Activated CD4-positive, alpha-beta T cell treated with anti-CD3 and anti-CD28 coated beads, Interleukin-10, Interleukin-2, amounts not matched to agents 100 ng/mL and 50 ng/mL, durations not matched to agents 16 hours and 8 hours (primary cell): ENCODE results near the gene CADM2.
"Not testable (repeated sequence)": the region's sequence is repeated elsewhere in the genome, so short reads cannot be mapped to it uniquely, and the experiment has no call there.

Experiments
- DNase-seq: peaks from one replicate; pipeline ENCODE4 v3.0.0-alpha.2; 2020

Gene CADM2

DNA sequence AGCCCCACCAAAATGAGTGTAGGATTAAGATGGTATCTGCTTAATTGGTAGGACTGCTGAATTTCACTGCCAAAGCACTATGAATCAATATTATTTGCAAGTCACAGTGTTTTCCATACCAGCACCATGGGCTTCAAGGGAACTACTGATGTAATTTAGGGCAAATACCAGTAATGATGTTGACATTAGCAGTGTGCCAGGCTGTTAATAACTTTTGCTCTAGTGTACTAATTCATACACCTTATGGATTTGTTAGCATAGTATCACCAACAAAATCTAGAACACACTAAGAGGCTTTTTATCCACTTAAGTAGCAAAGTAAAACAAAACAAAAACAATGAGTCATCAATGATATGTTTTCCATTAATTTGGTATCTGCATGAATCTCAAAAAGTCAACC is 888.2 kb downstream of the CADM2 start:
- no peak for DNase-seq

GRCh38 chr3:85851071-85851470 is 892.3 kb downstream of the CADM2 start:
- no peak for DNase-seq

- DNase-seq, result no peak
Observed at GRCh38 chr3:85853805-85854204, 895.0 kb downstream of the CADM2 start.

- DNase-seq, result no peak
Observed at GRCh38 chr3:85862893-85863455, 904.2 kb downstream of the CADM2 start.

DNA sequence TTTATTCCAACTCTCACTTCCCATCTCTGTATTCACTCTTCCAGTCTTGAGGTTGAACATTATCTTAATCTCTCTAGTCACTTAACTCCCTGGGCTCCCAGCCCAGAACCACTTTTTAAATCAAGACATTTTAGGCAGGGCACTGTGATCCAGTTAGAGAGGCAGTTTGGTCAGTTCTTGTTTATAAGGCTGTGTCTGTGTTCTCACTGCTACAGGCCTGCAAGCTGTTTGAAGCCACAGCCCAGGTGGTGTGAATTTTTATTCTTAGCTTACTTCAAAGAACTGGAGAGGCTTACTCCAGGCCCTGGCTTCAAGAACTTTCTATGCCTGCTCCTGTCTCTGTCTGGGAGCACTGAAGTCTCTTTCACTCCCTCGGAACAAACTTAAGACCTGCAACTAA is 906.1 kb downstream of the CADM2 start:
- no peak for DNase-seq

DNA sequence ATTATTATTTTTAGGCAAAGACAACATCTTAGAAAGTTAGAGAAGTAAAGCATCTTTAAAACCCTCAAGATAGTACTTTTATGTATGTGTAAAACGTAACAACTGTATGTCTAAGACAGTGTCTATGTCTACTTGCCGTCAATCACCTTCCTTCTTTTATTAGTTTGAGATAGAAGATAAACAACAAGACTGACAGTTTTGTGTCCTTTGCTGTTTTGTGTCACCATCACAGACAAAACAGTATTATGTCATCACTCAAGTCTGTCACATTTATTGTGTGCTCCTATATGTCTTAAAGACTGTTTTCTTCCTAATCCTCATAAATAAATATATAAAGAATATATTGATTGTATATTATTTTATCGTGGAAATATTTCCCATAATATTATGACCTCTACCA is 908.3 kb downstream of the CADM2 start:
- no peak for DNase-seq

GRCh38 chr3:85875589-85875988 is 916.8 kb downstream of the CADM2 start:
- no peak for DNase-seq

DNA sequence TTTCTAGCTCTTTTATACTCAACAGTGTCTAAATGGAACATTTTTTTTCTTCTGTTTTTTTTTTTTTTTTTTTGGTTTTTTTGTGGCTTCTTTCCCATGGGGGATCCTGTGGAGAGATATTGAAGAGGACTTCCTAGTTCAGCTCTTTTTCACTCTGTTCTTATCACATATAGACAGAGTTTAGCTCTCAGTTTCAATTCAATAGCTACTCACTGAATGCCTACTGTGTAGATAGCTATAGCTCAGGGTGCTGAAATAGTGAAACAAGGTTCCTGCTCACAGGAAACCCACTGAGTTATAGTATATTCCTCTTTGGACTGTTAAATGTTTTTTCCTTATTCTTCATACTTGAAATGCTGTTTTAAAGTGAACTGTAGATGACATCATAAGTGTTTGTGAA is 918.8 kb downstream of the CADM2 start:
- DNase-seq, result no peak

- DNase-seq, result no peak
Observed at GRCh38 chr3:85881833-85882393, 923.1 kb downstream of the CADM2 start.

GRCh38 chr3:85890043-85890555 is 931.3 kb downstream of the CADM2 start:
- DNase-seq, result no peak

DNA sequence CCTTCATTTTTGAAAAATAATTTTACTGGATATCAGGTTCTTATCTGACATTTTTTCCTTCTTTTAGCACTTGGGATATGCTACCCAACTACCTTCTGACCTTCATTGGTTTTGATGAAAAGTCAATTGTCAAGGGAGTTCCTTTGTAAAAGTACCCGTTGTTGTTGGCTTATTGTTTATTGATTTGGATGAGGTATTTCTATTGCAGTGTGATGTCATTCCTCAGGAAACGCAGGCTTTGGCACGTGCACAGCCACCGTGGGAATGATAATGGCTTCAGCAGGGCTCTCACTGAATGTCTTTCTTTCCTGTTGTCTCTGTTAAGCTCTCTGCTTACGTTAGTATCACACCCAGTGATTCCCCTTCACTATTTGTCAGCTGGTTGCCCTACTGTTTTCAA is 944.6 kb downstream of the CADM2 start:
- no peak for DNase-seq

DNA sequence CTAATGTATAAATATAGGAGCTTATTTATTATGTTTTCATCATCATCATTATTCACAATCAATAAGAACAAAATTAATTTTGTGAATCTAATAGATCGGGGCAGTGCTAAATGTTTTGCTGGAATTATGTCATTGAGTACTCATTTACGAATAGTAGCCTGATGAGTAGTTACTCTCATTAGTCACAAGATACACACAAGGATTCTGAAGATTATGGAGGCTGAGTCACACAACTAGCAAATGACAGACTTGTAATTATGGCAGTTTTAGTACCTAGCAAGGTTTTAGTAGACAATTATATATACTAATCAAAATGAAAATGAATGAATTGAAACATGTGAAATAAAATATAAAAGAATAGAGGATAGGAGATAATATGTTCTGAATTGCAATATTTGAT is 954.2 kb downstream of the CADM2 start:
- no peak for DNase-seq

DNA sequence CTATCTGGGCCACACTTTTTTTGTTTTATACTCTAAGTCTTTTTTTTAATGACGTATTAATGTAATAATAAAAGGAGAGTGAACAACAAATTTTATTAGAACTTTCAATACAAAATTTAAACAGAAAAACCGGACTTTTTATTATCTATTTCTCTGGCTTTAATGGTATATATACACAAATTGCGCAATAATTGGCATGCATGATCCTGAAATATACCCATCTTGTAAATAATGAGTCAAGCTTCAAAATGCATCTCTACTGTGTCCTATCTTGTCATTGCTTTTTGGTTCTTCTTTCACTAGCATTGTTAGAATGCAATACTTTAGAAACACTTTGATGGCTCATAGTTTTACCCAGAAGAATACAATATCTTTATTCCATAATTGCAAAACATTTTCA is 963.6 kb downstream of the CADM2 start:
- no peak for DNase-seq

GRCh38 chr3:85930718-85931117 is 971.9 kb downstream of the CADM2 start:
- no peak for DNase-seq

- DNase-seq, result no peak
Observed at GRCh38 chr3:85933326-85933725, 974.5 kb downstream of the CADM2 start.

- no peak for DNase-seq
Observed at GRCh38 chr3:85935171-85935570, 976.4 kb downstream of the CADM2 start.

DNA sequence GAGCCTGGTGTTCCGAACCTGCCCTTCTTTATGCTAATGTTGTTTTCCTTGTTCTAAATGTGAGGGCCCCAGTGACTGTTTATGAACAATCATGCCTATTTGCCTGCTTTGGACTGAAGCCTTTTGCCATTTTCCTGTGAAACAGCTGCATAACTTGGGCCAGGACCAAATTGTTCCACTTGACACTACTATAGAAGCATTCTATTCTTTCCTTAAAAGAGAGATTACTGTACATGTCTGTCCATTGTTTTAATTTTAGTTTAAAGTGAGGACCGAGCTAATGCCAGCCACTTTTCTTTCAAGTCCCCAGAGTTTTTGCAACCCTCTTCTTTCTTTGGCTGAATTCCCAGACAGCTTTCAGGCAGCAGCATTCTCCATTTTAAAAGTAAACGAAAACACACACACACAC is 980.3 kb downstream of the CADM2 start:
- no peak for DNase-seq

GRCh38 chr3:85950435-85950834 is 991.6 kb downstream of the CADM2 start:
- no peak for DNase-seq

GRCh38 chr3:85960793-85961192 is 1002.0 kb downstream of the CADM2 start:
- no peak for DNase-seq

DNA sequence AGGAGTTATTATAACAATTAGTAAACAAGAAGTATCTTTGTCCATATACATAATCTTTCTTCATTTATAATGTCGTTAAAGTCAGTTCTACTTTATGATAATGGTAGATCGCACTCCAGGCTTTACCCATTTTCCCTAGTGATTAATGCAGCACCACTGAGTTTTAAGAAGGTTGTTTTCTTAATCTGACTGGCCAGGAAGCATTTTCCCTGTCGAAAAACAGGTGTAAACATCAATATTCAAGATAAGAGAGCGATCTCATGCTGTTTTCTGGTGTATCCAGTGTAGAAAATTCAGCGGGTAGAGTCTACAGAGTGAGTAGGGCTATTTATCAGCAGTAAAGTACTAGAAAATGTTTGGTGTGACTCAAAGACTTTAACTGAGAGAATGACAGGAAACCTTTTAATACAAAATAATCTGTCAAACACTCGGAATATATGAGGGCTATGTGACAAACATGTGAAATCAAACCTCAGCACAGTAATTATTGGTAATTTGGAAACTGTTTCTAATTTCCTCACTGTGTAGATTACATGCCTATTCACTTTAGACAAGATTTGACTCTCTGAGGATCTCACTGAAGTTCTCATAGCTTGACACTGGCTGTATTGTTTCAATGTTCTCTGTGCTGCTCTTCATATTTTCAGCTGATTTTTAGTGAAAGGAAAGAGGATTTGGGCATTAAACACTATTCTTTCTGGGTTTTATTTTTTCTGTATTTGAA is 1019.0 kb downstream of the CADM2 start:
- no peak for DNase-seq

- DNase-seq, result no peak
Observed at GRCh38 chr3:85979034-85979433, 1020.2 kb downstream of the CADM2 start.

GRCh38 chr3:85989581-85989980 is 1030.8 kb downstream of the CADM2 start:
- not testable (repeated sequence) for DNase-seq

DNA sequence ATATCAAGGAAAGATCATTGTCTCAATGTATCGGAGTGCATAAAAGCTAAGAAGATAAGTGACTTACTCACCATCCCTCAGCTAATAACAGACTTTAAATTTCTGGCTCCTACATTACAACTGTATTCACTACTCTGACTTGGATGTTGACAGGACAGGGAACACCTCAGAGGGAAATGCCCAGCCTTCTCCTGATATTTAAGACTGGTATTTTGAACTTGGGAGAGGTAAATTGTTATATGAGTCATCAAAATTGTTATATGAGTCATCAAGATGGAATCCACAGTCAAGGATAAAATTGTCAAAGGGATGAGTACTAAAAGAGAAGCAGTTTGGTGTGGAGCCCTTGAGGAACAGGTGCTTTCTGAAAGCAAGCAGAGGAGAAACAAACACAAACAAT is 1070.8 kb downstream of the CADM2 start:
- no peak for DNase-seq

GRCh38 chr3:86037916-86038315 is 1079.1 kb downstream of the CADM2 start:
- no peak for DNase-seq
